ENCODE data around the gene ZG16. TPM values are rescaled to one million over a fixed set of nuclear protein-coding genes. Genes with fewer than 3 reads are reported as not detected.
"Not testable (repeated sequence)": the region's sequence is repeated elsewhere in the genome, so short reads cannot be mapped to it uniquely, and the experiment has no call there.

ZG16 gene
- total RNA-seq, 1 donor from 2014 or later: 0.20 TPM

- no peak overlapping the region for H3K27ac Mint-ChIP-seq
- no peaks in the 10 kb centered on the region for H3K9me3 Mint-ChIP-seq
- DNase-seq (ENCODE audit: low spot score in 2 of 2, unreplicated experiment in 2 of 2): no peak
- H3K4me3 Mint-ChIP-seq: no peak overlapping the region
- no peaks in the 10 kb centered on the region for H3K36me3 Mint-ChIP-seq
- peaks cover 15% of the 10 kb centered on the region for H3K4me1 Mint-ChIP-seq
- TF ChIP-seq CTCF (IDR thresholded peaks at IDR 0.05; ENCODE audit: unreplicated experiment): no peak
- H3K27me3 Mint-ChIP-seq (ENCODE audit: low read depth): no peaks in the 10 kb centered on the region
Observed at GRCh38 chr16:29767062-29767461, 11.0 kb upstream of the ZG16 start.

- Mint-ChIP-seq H3K9me3 (no peaks in the 10 kb centered on the region), H3K36me3 (no peaks in the 10 kb centered on the region), H3K27me3 (ENCODE audit: low read depth) (no peaks in the 10 kb centered on the region), H3K27ac (no peak overlapping the region), H3K4me1 (peaks cover 18% of the 10 kb centered on the region), H3K4me3 (no peak overlapping the region)
- no peak for TF ChIP-seq CTCF (IDR thresholded peaks at IDR 0.05; ENCODE audit: unreplicated experiment)
- no peak for DNase-seq (ENCODE audit: low spot score in 2 of 2, unreplicated experiment in 2 of 2)
Observed at GRCh38 chr16:29769507-29769906, 8.5 kb upstream of the ZG16 start.

- Mint-ChIP-seq H3K4me1 (peaks cover 16% of the 10 kb centered on the region), H3K4me3 (no peak overlapping the region), H3K27me3 (ENCODE audit: low read depth) (no peaks in the 10 kb centered on the region), H3K36me3 (no peaks in the 10 kb centered on the region), H3K27ac (peak overlapping the region; percentile 66), H3K9me3 (no peaks in the 10 kb centered on the region)
- no peak for TF ChIP-seq CTCF (IDR thresholded peaks at IDR 0.05; ENCODE audit: unreplicated experiment)
- DNase-seq (ENCODE audit: low spot score in 2 of 2, unreplicated experiment in 2 of 2): no peak
Observed at GRCh38 chr16:29770250-29770929, 7.7 kb upstream of the ZG16 start.

GRCh38 chr16:29772330-29772729 lies 5.7 kb upstream of the ZG16 start:
- peak overlapping the region; percentile 34 for H3K27ac Mint-ChIP-seq

DNA sequence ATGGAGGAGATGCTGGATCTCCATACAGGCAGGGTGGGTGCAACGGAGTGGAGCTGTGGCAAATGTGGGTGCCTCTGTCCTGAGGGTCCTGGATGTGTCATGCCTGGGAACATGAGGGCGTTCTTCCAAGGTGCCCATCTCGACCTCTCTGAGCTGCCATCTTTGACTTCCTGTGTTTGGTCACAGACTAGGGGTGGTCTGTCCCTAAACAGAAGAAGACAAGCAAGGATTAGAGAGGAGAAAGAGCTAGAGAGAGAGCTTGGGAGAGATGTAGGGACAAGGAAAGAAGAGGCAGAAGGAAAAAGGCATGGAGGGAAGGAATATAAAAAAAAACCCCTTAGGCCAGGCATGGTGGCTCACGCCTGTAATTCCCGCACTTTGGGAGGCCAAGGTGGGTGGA lies 3.3 kb upstream of the ZG16 start:
- H3K27ac Mint-ChIP-seq: no peak overlapping the region
- no peaks in the 10 kb centered on the region for H3K27me3 Mint-ChIP-seq (ENCODE audit: low read depth)
- H3K4me3 Mint-ChIP-seq: no peak overlapping the region
- no peaks in the 10 kb centered on the region for H3K36me3 Mint-ChIP-seq
- DNase-seq (ENCODE audit: low spot score in 2 of 2, unreplicated experiment in 2 of 2): no peak
- H3K4me1 Mint-ChIP-seq: peaks cover 29% of the 10 kb centered on the region
- no peaks in the 10 kb centered on the region for H3K9me3 Mint-ChIP-seq
- no peak for TF ChIP-seq CTCF (IDR thresholded peaks at IDR 0.05; ENCODE audit: unreplicated experiment)

More at GRCh38 chr16:29772330-29772729, 5.7 kb upstream of the ZG16 start:
- H3K9me3 Mint-ChIP-seq; H3K4me3 Mint-ChIP-seq; DNase-seq (ENCODE audit: low spot score in 2 of 2, unreplicated experiment in 2 of 2); H3K36me3 Mint-ChIP-seq; H3K27me3 Mint-ChIP-seq (ENCODE audit: low read depth): not testable (repeated sequence)
- peaks cover 13% of the 10 kb centered on the region for H3K4me1 Mint-ChIP-seq

- TF ChIP-seq CTCF (IDR thresholded peaks at IDR 0.05; ENCODE audit: unreplicated experiment): no peak
- Mint-ChIP-seq H3K4me1 (peaks cover 33% of the 10 kb centered on the region), H3K27me3 (ENCODE audit: low read depth) (no peaks in the 10 kb centered on the region), H3K9me3 (no peaks in the 10 kb centered on the region), H3K36me3 (no peaks in the 10 kb centered on the region), H3K4me3 (no peak overlapping the region), H3K27ac (no peak overlapping the region)
- no peak for DNase-seq (ENCODE audit: low spot score in 2 of 2, unreplicated experiment in 2 of 2)
Observed at GRCh38 chr16:29775742-29776408, 2.2 kb upstream of the ZG16 start.

Measured in mesothelial cell of epicardium (in vitro differentiated cells).